Osteocyte (in vitro differentiated cells): ENCODE data around the gene LTB4R2. TPM values are rescaled to one million over a fixed set of nuclear protein-coding genes. Genes with fewer than 3 reads are reported as not detected.

Source experiments
- DNase-seq: peaks from one replicate; pipeline ENCODE4 v3.0.0; 2021; ENCODE audit warnings: mixed read lengths; ENCODE audit not compliant: unreplicated experiment; ENCODE audit errors: extremely low spot score
- H3K27ac Mint-ChIP-seq: one replicate; pipeline ENCODE4 v1.8.0; 2021; ENCODE audit warnings: mild to moderate bottlenecking, mixed read lengths; ENCODE audit not compliant: unreplicated experiment
- H3K27me3 Mint-ChIP-seq: one replicate; pipeline ENCODE4 v1.8.0; 2021; ENCODE audit warnings: mixed read lengths; ENCODE audit not compliant: unreplicated experiment
- H3K36me3 Mint-ChIP-seq: one replicate; pipeline ENCODE4 v1.8.0; 2021; ENCODE audit warnings: mixed read lengths; ENCODE audit not compliant: unreplicated experiment
- H3K4me1 Mint-ChIP-seq: one replicate; pipeline ENCODE4 v1.8.0; 2021; ENCODE audit warnings: mixed read lengths; ENCODE audit not compliant: unreplicated experiment
- H3K4me3 Mint-ChIP-seq: one replicate; pipeline ENCODE4 v1.8.0; 2021; ENCODE audit warnings: mild to moderate bottlenecking, moderate library complexity, mixed read lengths; ENCODE audit not compliant: unreplicated experiment
- H3K9me3 Mint-ChIP-seq: one replicate; pipeline ENCODE4 v1.8.0; 2021; ENCODE audit warnings: mixed read lengths; ENCODE audit not compliant: unreplicated experiment
- CTCF ChIP-seq: fragments of 200-600 bp; sonication (generic); IDR thresholded peaks from 2 replicates; pipeline ENCODE4 v1.5.0; 2021; ENCODE audit warnings: antibody characterized with exemption, mild to moderate bottlenecking, moderate library complexity
- total RNA-seq: library from RNA; stranded (reverse); gene quantifications from 2 replicates; pipeline ENCODE4 v1.2.1, GENCODE V29; 2021

Gene LTB4R2
- total RNA-seq, 1 donor from 2014 or later, result 14.9 TPM

GRCh38 chr14:24307575-24308341 is 2.2 kb upstream of the LTB4R2 start, which contains the start of gene CIDEB:
Gene CIDEB (minus strand): TSS chr14:24307977. CDS start chr14:24307858, 119 bp downstream.
- Mint-ChIP-seq H3K9me3 (no peaks in the 10 kb centered on the region), H3K27me3 (no peaks in the 10 kb centered on the region), H3K27ac (peak within 1 kb of the TSS; percentile 61), H3K36me3 (peaks cover 32% of the 10 kb centered on the region), H3K4me3 (no peak within 1 kb of the TSS), H3K4me1 (peaks cover 6% of the 10 kb centered on the region)
- peak; percentile 91 for TF ChIP-seq CTCF
- DNase-seq, result no peak

GRCh38 chr14:24308342-24309124 is 1.4 kb upstream of the LTB4R2 start:
- H3K9me3 Mint-ChIP-seq, result no peaks in the 10 kb centered on the region
- H3K36me3 Mint-ChIP-seq, result peaks cover 28% of the 10 kb centered on the region
- no peaks in the 10 kb centered on the region for H3K27me3 Mint-ChIP-seq
- H3K4me1 Mint-ChIP-seq, result peaks cover 6% of the 10 kb centered on the region
- no peak for DNase-seq
- peak; percentile 6 for TF ChIP-seq CTCF
- H3K27ac Mint-ChIP-seq, result peak overlapping the region; percentile 36
- no peak overlapping the region for H3K4me3 Mint-ChIP-seq

GRCh38 chr14:24310265-24310645 is 315 bp downstream of the LTB4R2 start:
- H3K9me3 Mint-ChIP-seq, result no peaks in the 10 kb centered on the region
- DNase-seq, result no peak
- no peak overlapping the region for H3K27ac Mint-ChIP-seq
- peaks cover 6% of the 10 kb centered on the region for H3K4me1 Mint-ChIP-seq
- TF ChIP-seq CTCF, result no peak
- peaks cover 14% of the 10 kb centered on the region for H3K36me3 Mint-ChIP-seq
- no peak overlapping the region for H3K4me3 Mint-ChIP-seq
- H3K27me3 Mint-ChIP-seq, result no peaks in the 10 kb centered on the region

- no peak for TF ChIP-seq CTCF
- no peaks in the 10 kb centered on the region for H3K9me3 Mint-ChIP-seq
- peaks cover 9% of the 10 kb centered on the region for H3K36me3 Mint-ChIP-seq
- H3K4me1 Mint-ChIP-seq, result peaks cover 6% of the 10 kb centered on the region
- H3K27me3 Mint-ChIP-seq, result no peaks in the 10 kb centered on the region
- H3K4me3 Mint-ChIP-seq, result no peak within 1 kb of the TSS
- no peak for DNase-seq
- no peak within 1 kb of the TSS for H3K27ac Mint-ChIP-seq
Measured at GRCh38 chr14:24310646-24311604, 985 bp downstream of the LTB4R2 start, which contains the start of gene LTB4R. Gene LTB4R (plus strand): TSS chr14:24311502. CDS start chr14:24315652, 4,150 bp downstream.
